Measurements from ENCODE around the gene SIGLEC12. TPM values are rescaled to one million over a fixed set of nuclear protein-coding genes. Genes with fewer than 3 reads are reported as not detected.

SIGLEC12 gene
- total and polyA plus RNA-seq, 9 of the 15 experiments (the other 6 are each of a cell fraction or from before 2014, with no cell fraction given): 0.08 to 1.3 (median 0.54) TPM

DNA sequence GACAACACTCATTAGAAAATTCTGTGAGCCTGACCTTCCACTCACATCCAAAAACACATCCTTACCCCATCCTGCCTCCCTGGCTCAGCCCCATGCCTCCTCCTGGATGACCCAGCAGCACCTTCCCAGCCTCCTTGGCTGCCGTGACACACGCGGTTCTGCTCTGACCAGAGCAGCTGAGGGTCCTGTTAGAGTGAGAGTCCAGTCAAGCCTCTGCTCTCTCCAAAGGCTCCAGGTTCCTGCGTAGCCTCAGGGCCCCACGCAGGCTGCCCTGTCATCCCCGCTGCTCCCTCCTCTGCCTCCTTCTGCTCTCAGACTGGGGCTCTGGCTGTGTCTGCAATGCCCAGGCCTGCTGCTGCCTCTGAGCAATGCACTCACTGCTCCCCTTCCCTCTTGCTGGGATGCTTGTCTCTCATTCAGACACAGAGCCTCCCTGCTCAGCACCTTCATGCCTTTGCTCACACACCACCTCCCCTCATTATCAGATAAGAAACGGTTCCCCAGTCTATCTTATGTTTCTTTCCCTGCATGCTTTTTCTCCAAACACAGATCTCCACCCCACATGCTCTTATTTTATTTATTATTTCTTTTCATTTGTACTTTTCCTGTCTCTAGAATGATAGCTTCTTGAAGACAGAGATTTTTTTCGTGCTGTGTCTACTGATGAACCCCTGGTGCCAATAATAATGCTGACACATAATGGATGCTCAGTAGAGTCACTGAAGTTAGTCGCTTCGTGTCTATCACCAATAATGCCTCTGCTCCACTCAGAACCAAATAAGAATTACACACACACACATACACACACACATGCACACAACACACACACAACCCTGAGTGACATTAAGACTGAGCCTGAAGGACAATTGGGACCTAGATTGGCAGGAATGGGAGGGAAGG is 40.1 kb upstream of the SIGLEC12 start (continued):
- TF ChIP-seq, protein P1, sequence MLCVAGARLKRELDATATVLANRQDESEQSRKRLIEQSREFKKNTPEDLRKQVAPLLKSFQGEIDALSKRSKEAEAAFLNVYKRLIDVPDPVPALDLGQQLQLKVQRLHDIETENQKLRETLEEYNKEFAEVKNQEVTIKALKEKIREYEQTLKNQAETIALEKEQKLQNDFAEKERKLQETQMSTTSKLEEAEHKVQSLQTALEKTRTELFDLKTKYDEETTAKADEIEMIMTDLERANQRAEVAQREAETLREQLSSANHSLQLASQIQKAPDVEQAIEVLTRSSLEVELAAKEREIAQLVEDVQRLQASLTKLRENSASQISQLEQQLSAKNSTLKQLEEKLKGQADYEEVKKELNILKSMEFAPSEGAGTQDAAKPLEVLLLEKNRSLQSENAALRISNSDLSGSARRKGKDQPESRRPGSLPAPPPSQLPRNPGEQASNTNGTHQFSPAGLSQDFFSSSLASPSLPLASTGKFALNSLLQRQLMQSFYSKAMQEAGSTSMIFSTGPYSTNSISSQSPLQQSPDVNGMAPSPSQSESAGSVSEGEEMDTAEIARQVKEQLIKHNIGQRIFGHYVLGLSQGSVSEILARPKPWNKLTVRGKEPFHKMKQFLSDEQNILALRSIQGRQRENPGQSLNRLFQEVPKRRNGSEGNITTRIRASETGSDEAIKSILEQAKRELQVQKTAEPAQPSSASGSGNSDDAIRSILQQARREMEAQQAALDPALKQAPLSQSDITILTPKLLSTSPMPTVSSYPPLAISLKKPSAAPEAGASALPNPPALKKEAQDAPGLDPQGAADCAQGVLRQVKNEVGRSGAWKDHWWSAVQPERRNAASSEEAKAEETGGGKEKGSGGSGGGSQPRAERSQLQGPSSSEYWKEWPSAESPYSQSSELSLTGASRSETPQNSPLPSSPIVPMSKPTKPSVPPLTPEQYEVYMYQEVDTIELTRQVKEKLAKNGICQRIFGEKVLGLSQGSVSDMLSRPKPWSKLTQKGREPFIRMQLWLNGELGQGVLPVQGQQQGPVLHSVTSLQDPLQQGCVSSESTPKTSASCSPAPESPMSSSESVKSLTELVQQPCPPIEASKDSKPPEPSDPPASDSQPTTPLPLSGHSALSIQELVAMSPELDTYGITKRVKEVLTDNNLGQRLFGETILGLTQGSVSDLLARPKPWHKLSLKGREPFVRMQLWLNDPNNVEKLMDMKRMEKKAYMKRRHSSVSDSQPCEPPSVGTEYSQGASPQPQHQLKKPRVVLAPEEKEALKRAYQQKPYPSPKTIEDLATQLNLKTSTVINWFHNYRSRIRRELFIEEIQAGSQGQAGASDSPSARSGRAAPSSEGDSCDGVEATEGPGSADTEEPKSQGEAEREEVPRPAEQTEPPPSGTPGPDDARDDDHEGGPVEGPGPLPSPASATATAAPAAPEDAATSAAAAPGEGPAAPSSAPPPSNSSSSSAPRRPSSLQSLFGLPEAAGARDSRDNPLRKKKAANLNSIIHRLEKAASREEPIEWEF (CRISPR knock-in tag; IDR thresholded peaks at IDR 0.05): no peak
- TF ChIP-seq, protein P2, sequence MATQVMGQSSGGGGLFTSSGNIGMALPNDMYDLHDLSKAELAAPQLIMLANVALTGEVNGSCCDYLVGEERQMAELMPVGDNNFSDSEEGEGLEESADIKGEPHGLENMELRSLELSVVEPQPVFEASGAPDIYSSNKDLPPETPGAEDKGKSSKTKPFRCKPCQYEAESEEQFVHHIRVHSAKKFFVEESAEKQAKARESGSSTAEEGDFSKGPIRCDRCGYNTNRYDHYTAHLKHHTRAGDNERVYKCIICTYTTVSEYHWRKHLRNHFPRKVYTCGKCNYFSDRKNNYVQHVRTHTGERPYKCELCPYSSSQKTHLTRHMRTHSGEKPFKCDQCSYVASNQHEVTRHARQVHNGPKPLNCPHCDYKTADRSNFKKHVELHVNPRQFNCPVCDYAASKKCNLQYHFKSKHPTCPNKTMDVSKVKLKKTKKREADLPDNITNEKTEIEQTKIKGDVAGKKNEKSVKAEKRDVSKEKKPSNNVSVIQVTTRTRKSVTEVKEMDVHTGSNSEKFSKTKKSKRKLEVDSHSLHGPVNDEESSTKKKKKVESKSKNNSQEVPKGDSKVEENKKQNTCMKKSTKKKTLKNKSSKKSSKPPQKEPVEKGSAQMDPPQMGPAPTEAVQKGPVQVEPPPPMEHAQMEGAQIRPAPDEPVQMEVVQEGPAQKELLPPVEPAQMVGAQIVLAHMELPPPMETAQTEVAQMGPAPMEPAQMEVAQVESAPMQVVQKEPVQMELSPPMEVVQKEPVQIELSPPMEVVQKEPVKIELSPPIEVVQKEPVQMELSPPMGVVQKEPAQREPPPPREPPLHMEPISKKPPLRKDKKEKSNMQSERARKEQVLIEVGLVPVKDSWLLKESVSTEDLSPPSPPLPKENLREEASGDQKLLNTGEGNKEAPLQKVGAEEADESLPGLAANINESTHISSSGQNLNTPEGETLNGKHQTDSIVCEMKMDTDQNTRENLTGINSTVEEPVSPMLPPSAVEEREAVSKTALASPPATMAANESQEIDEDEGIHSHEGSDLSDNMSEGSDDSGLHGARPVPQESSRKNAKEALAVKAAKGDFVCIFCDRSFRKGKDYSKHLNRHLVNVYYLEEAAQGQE (IDR thresholded peaks at IDR 0.05; ENCODE audit: borderline replicate concordance): no peak
- TF ChIP-seq, protein P2 (CRISPR knock-in tag; IDR thresholded peaks at IDR 0.05; ENCODE audit: low read depth): peak; percentile 32; the same call in 1 of the 2 replicates
- TF ChIP-seq, protein P3, sequence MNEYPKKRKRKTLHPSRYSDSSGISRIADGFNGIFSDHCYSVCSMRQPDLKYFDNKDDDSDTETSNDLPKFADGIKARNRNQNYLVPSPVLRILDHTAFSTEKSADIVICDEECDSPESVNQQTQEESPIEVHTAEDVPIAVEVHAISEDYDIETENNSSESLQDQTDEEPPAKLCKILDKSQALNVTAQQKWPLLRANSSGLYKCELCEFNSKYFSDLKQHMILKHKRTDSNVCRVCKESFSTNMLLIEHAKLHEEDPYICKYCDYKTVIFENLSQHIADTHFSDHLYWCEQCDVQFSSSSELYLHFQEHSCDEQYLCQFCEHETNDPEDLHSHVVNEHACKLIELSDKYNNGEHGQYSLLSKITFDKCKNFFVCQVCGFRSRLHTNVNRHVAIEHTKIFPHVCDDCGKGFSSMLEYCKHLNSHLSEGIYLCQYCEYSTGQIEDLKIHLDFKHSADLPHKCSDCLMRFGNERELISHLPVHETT (CRISPR knock-in tag; conservative IDR thresholded peaks at IDR 0.05 in 1 of 2, IDR thresholded peaks at IDR 0.05 in 1 of 2): peak in 1 of 2 experiments; percentile 39; a peak in 1 of 4 replicates
- TF ChIP-seq SMARCE1 (IDR thresholded peaks at IDR 0.05) (peak; percentile 21; the same call in 1 of the 2 replicates), JUND (IDR thresholded peaks at IDR 0.05; ENCODE audit: borderline replicate concordance, low read depth, low read length) (no peak; the same call in 1 of the 2 replicates), JUND (tag; IDR thresholded peaks at IDR 0.05; ENCODE audit: borderline replicate concordance, low read depth, low read length) (peak; percentile 36; the same call in 2 of the 3 replicates), KLF13 (tag; IDR thresholded peaks at IDR 0.05; ENCODE audit: borderline replicate concordance, low read depth) (no peak), CHD1 (IDR thresholded peaks at IDR 0.05; ENCODE audit: low read length) (no peak), ZBTB1 (CRISPR knock-in tag; IDR thresholded peaks at IDR 0.05; ENCODE audit: borderline replicate concordance, low read depth) (0 out of 2 replicates have a peak, but pooled peaks have one; percentile 2)

All from K562 (cell line).